Endothelial cell (in vitro differentiated cells): ENCODE results near the gene MORC4. TPM values are rescaled to one million over a fixed set of nuclear protein-coding genes. Genes with fewer than 3 reads are reported as not detected.

Experiments used
- DNase-seq: peaks from one replicate; pipeline ENCODE4 v3.0.0; 2021; ENCODE audit warnings: low spot score
- H3K27ac Mint-ChIP-seq: one replicate; pipeline ENCODE4 v1.8.0; 2021; ENCODE audit warnings: mixed read lengths, inconsistent platforms; ENCODE audit not compliant: unreplicated experiment
- H3K27me3 Mint-ChIP-seq: one replicate; pipeline ENCODE4 v1.8.0; 2021; ENCODE audit warnings: mild to moderate bottlenecking, moderate library complexity, mixed read lengths, inconsistent platforms; ENCODE audit not compliant: unreplicated experiment
- H3K36me3 Mint-ChIP-seq: one replicate; pipeline ENCODE4 v1.8.0; 2021; ENCODE audit warnings: mild to moderate bottlenecking, low read depth, mixed read lengths, inconsistent platforms; ENCODE audit not compliant: unreplicated experiment
- H3K4me1 Mint-ChIP-seq: one replicate; pipeline ENCODE4 v1.8.0; 2021; ENCODE audit warnings: mild to moderate bottlenecking, mixed read lengths, inconsistent platforms; ENCODE audit not compliant: unreplicated experiment
- H3K4me3 Mint-ChIP-seq: one replicate; pipeline ENCODE4 v1.8.0; 2021; ENCODE audit warnings: mild to moderate bottlenecking, mixed read lengths, inconsistent platforms; ENCODE audit not compliant: unreplicated experiment
- H3K9me3 Mint-ChIP-seq: one replicate; pipeline ENCODE4 v1.8.0; 2021; ENCODE audit warnings: mixed read lengths, inconsistent platforms; ENCODE audit not compliant: unreplicated experiment
- total RNA-seq: library from RNA; stranded (reverse); fragmentation: NEBNext Ultra II Directional; extraction: Animal tissue kit (Norgen Biotek cat#: 25700); gene quantifications from one replicate; pipeline ENCODE4 v1.2.1, GENCODE V29; 2021; ENCODE audit not compliant: unreplicated experiment
- TF ChIP-seq, protein P1 (sequence below): fragments of 200-600 bp; sonication (generic); IDR thresholded peaks from one replicate; pipeline ENCODE4 v1.5.0; 2021; ENCODE audit warnings: antibody characterized with exemption; ENCODE audit not compliant: unreplicated experiment

The MORC4 gene
- total RNA-seq, 1 donor from 2014 or later, result 4.5 TPM

- H3K4me3 Mint-ChIP-seq, result no peak overlapping the region
- no peaks in the 10 kb centered on the region for H3K9me3 Mint-ChIP-seq
- peaks cover 2% of the 10 kb centered on the region for H3K27me3 Mint-ChIP-seq
- TF ChIP-seq, protein P1, sequence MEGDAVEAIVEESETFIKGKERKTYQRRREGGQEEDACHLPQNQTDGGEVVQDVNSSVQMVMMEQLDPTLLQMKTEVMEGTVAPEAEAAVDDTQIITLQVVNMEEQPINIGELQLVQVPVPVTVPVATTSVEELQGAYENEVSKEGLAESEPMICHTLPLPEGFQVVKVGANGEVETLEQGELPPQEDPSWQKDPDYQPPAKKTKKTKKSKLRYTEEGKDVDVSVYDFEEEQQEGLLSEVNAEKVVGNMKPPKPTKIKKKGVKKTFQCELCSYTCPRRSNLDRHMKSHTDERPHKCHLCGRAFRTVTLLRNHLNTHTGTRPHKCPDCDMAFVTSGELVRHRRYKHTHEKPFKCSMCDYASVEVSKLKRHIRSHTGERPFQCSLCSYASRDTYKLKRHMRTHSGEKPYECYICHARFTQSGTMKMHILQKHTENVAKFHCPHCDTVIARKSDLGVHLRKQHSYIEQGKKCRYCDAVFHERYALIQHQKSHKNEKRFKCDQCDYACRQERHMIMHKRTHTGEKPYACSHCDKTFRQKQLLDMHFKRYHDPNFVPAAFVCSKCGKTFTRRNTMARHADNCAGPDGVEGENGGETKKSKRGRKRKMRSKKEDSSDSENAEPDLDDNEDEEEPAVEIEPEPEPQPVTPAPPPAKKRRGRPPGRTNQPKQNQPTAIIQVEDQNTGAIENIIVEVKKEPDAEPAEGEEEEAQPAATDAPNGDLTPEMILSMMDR, result no peak
- no peak overlapping the region for H3K27ac Mint-ChIP-seq
- DNase-seq, result no peak
- no peaks in the 10 kb centered on the region for H3K36me3 Mint-ChIP-seq
- H3K4me1 Mint-ChIP-seq, result peaks cover 4% of the 10 kb centered on the region
These were observed 105.0 kb downstream of the MORC4 start for GRCh38 chrX:106894978-106895452.

DNA sequence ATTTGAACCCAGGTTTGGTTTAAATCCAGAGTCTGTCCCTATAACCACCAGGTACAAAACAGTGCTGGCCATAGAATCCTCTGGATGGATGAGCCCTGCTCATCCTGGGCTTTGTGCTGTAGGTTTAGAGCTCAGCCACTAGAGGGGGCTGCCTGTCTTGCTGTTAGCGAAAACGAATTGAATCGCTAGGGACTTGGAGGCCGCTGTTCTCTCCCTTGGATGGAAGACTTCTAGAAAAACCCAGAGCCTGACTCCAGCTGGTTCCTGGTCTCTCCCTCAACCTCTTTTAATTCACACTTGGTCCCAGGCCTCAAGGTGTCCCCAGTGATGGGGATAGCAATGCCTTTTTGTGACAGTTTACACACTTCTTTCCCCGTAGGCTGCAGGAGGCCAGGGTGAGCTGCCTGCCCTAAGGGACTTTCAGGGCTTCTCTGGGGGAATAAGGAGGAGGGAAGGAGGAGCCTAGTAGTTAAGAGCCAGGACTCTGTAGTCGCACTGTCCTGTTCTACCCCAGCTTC lies 105.6 kb downstream of the MORC4 start:
- H3K9me3 Mint-ChIP-seq, result no peaks in the 10 kb centered on the region
- H3K27ac Mint-ChIP-seq, result no peak overlapping the region

GRCh38 chrX:106891762-106892460 lies 108.1 kb downstream of the MORC4 start:
- Mint-ChIP-seq H3K9me3 (no peaks in the 10 kb centered on the region), H3K27me3 (peaks cover 2% of the 10 kb centered on the region), H3K27ac (no peak overlapping the region)

More for the DNA sequence above, 105.6 kb downstream of the MORC4 start:
- DNase-seq, result peak; percentile 59
- TF ChIP-seq, protein P1, result peak; percentile 53
- H3K36me3 Mint-ChIP-seq, result no peaks in the 10 kb centered on the region
- no peak overlapping the region for H3K4me3 Mint-ChIP-seq
- peaks cover 2% of the 10 kb centered on the region for H3K27me3 Mint-ChIP-seq
- peaks cover 4% of the 10 kb centered on the region for H3K4me1 Mint-ChIP-seq

More at GRCh38 chrX:106891762-106892460, 108.1 kb downstream of the MORC4 start:
- TF ChIP-seq, protein P1, result no peak
- Mint-ChIP-seq H3K4me3 (no peak overlapping the region), H3K36me3 (no peaks in the 10 kb centered on the region), H3K4me1 (peaks cover 4% of the 10 kb centered on the region)
- no peak for DNase-seq

Other genes with a start within 250 kb of the MORC4 start
- gene TBC1D8B, start 197.5 kb downstream of the MORC4 start, total RNA-seq, result 3.6 TPM
- not detected for gene RIPPLY1, start 96.9 kb downstream of the MORC4 start, total RNA-seq
- gene CLDN2, start 79.8 kb downstream of the MORC4 start, total RNA-seq, result not detected
- 19.5 TPM for gene RBM41, start 118.6 kb upstream of the MORC4 start, total RNA-seq
- gene NUP62CL, start 206.2 kb upstream of the MORC4 start, total RNA-seq, result 9.3 TPM
- 1.2 TPM for gene DNAAF6, start 206.4 kb upstream of the MORC4 start, total RNA-seq